ENCODE data around the gene FN1.

- TF ChIP-seq GATA3 (IDR thresholded peaks at IDR 0.05; ENCODE audit: low read depth, low read length): no peak
- no peak for TF ChIP-seq GATA2 (IDR thresholded peaks at IDR 0.05; ENCODE audit: low read depth, low read length)
Measured at GRCh38 chr2:215396595-215397313, 39.1 kb downstream of the FN1 start.

All from SH-SY5Y (cell line).